Keratinocyte (primary cell): ENCODE data around the gene SLF2. TPM values are rescaled to one million over a fixed set of nuclear protein-coding genes. Genes with fewer than 3 reads are reported as not detected.

Experiments used
- DNase-seq: peaks from one replicate; pipeline ENCODE4 v3.0.0-alpha.2; 2011; ENCODE audit warnings: low read depth, missing footprints, low spot score
- FAIRE-seq: peaks from 2 replicates; lab custom pipeline; 2011; peaks lifted over from hg19 to GRCh38; lab: Jason Lieb, UNC
- H2AFZ ChIP-seq: 2 replicates; pipeline ENCODE4 v1.6.0; 2012; ENCODE audit warnings: low read length, control low read depth, inconsistent platforms; ENCODE audit not compliant: control insufficient read depth
- H3K27ac ChIP-seq: 2 replicates; pipeline ENCODE4 v1.5.1; 2011; ENCODE audit warnings: low read length; ENCODE audit not compliant: control insufficient read depth, insufficient read depth
- H3K27me3 ChIP-seq: 3 replicates; pipeline ENCODE4 v1.6.0; 2011; ENCODE audit warnings: low read length; ENCODE audit not compliant: control insufficient read depth, insufficient read depth; ENCODE audit errors: extremely low read depth
- H3K36me3 ChIP-seq, 2 experiments: 2 replicates in 1 of 2; 3 replicates in 1 of 2; pipeline ENCODE4 v1.5.1; 2011; ENCODE audit warnings: low read length in 2 of 2, mild to moderate bottlenecking in 1 of 2; ENCODE audit not compliant: control insufficient read depth in 2 of 2, insufficient read depth in 2 of 2; ENCODE audit errors: extremely low read depth in 1 of 2
- H3K4me1 ChIP-seq: 3 replicates; pipeline ENCODE4 v1.5.1; 2011; ENCODE audit warnings: low read length; ENCODE audit not compliant: control insufficient read depth, insufficient read depth; ENCODE audit errors: extremely low read depth
- H3K4me2 ChIP-seq: 3 replicates; pipeline ENCODE4 v1.6.0; 2011; ENCODE audit warnings: low read depth, low read length; ENCODE audit not compliant: control insufficient read depth, insufficient read depth; ENCODE audit errors: extremely low read depth
- H3K4me3 ChIP-seq, 3 experiments: fragments of 200-600 bp in 1 of 3; sonication (generic) in 1 of 3; 2 replicates in 2 of 3; 3 replicates in 1 of 3; pipeline ENCODE4 v1.5.1; 2011 to 2016; ENCODE audit warnings: low read length in 3 of 3, mild to moderate bottlenecking in 3 of 3, control low read depth in 2 of 3, inconsistent platforms in 1 of 3, low read depth in 1 of 3, mixed read lengths in 1 of 3, mixed run types in 1 of 3, moderate library complexity in 1 of 3; ENCODE audit not compliant: control insufficient read depth in 2 of 3, insufficient read depth in 2 of 3; ENCODE audit errors: extremely low read depth in 1 of 3
- H3K79me2 ChIP-seq: 2 replicates; pipeline ENCODE4 v1.6.0; 2012; ENCODE audit warnings: low read length; ENCODE audit not compliant: control insufficient read depth, insufficient read depth
- H3K9ac ChIP-seq: 3 replicates; pipeline ENCODE4 v1.6.0; 2011; ENCODE audit warnings: low read length; ENCODE audit not compliant: control insufficient read depth, insufficient read depth; ENCODE audit errors: extremely low read depth
- H3K9me1 ChIP-seq: 3 replicates; pipeline ENCODE4 v1.6.0; 2011; ENCODE audit warnings: low read length; ENCODE audit not compliant: control insufficient read depth, insufficient read depth; ENCODE audit errors: extremely low read depth
- H3K9me3 ChIP-seq: 2 replicates; pipeline ENCODE4 v1.5.1; 2012; ENCODE audit warnings: low read depth, low read length; ENCODE audit not compliant: control insufficient read depth
- H4K20me1 ChIP-seq: 3 replicates; pipeline ENCODE4 v1.6.0; 2011; ENCODE audit warnings: low read length; ENCODE audit not compliant: control insufficient read depth, insufficient read depth; ENCODE audit errors: extremely low read depth
- EZH2 ChIP-seq: IDR thresholded peaks from one replicate; pipeline ENCODE4 v1.6.1; 2012; ENCODE audit warnings: inconsistent platforms, mild to moderate bottlenecking, low read length, moderate library complexity
- dilution Hi-C: fragments of 300-500 bp; cut with MboI; formaldehyde crosslinking; loops from one replicate; pipeline ENCODE4 v1.7.0; 2020; ENCODE audit warnings: low sequenced_read_pairs; ENCODE audit not compliant: extremely low pct_ligation_motif_present
- polyA plus RNA-seq, 5 experiments: library from polyadenylated mRNA; depleted of rRNA in 3 of 5; stranded (reverse) in 3 of 5; stranded (forward) in 1 of 5; unstranded in 1 of 5; fragments of >200 nt; gene quantifications; 1 replicate in 1 of 5; 2 replicates in 3 of 5; 3 replicates in 1 of 5; pipeline versions ENCODE4 v1.2.1 to v1.2.3, GENCODE V29; 2011 to 2012; ENCODE audit warnings: missing spikeins in 2 of 5, low read depth in 1 of 5, low replicate concordance in 1 of 5
- TF ChIP-seq, protein P1 (sequence below), 3 experiments: IDR thresholded peaks in 1 of 3; conservative IDR thresholded peaks in 1 of 3; optimal IDR thresholded peaks in 1 of 3; 2 replicates in 2 of 3; 3 replicates in 1 of 3; pipeline versions ENCODE3 to v1.5.1; 2011; ENCODE audit warnings: low read length in 3 of 3, mild to moderate bottlenecking in 3 of 3, moderate library complexity in 2 of 3, control low read depth in 1 of 3, inconsistent platforms in 1 of 3; ENCODE audit not compliant: insufficient read depth in 2 of 3; ENCODE audit errors: extremely low read depth in 1 of 3

Gene SLF2
- polyA plus RNA-seq, 1 donor (not counting 4 experiments of a cell fraction or from before 2014, with no cell fraction given) = 7.1 TPM

DNA sequence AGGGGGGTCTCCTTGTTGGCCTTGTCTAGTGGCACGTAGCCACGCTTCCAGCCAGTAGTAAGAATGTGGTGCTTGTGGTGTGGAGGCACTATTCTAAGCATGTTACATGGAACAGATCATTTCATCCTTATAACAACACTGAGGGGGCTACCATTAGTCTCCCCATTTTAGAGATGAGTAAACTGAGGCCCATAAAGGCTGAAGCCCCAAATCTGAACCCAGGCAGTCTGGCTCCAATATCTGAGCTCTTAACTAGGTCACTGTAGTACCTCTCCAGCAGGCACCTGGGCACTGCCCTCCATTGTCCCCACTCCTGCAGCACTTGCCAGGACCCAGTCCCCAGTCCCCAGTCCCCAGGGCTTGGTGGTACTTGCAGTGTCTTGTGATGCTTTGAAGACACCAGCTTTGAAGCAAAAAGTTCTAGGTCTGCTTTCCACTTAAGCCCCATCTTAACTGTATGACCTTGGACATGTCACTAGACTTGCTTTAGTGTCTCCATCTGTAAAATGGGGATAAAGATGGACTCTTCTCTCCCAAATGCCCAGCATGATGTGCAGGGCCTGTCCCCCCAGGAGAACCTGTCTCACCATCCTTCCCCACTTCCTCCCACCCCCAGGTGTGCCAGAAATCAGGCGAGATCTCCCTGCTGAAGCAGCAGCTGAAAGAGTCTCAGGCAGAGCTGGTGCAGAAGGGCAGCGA, 93.3 kb downstream of the SLF2 start:
- dilution Hi-C loops = no loop called here

GRCh38 chr10:101006593-101007098, 93.9 kb downstream of the SLF2 start:
- TF ChIP-seq, protein P1, sequence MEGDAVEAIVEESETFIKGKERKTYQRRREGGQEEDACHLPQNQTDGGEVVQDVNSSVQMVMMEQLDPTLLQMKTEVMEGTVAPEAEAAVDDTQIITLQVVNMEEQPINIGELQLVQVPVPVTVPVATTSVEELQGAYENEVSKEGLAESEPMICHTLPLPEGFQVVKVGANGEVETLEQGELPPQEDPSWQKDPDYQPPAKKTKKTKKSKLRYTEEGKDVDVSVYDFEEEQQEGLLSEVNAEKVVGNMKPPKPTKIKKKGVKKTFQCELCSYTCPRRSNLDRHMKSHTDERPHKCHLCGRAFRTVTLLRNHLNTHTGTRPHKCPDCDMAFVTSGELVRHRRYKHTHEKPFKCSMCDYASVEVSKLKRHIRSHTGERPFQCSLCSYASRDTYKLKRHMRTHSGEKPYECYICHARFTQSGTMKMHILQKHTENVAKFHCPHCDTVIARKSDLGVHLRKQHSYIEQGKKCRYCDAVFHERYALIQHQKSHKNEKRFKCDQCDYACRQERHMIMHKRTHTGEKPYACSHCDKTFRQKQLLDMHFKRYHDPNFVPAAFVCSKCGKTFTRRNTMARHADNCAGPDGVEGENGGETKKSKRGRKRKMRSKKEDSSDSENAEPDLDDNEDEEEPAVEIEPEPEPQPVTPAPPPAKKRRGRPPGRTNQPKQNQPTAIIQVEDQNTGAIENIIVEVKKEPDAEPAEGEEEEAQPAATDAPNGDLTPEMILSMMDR (optimal IDR thresholded peaks at IDR 0.05 in 1 of 3, IDR thresholded peaks at IDR 0.05 in 1 of 3, conservative IDR thresholded peaks at IDR 0.05 in 1 of 3; ENCODE audit: extremely low read depth in 1 of 3, insufficient read depth in 2 of 3, low read length in 3 of 3) = no peak
- Histone ChIP-seq H3K36me3 (peaks cover 15 to 26% of the 10 kb centered on the region in 2 experiments), H3K27ac (no peak overlapping the region), H3K79me2 (peaks cover 10% of the 10 kb centered on the region), H3K4me3 (no peak overlapping the region), H3K9me1 (no peaks in the 10 kb centered on the region), H3K27me3 (no peaks in the 10 kb centered on the region), H2AFZ (no peak overlapping the region), H3K9me3 (no peaks in the 10 kb centered on the region), H3K4me1 (peaks cover 7% of the 10 kb centered on the region), H3K4me2 (no peak overlapping the region), H3K9ac (no peak overlapping the region), H4K20me1 (no peaks in the 10 kb centered on the region)
- no peak for DNase-seq
- FAIRE-seq = no peak
- dilution Hi-C loops = no loop called here

More for the DNA sequence above, 93.3 kb downstream of the SLF2 start:
- H3K9me1 ChIP-seq = no peaks in the 10 kb centered on the region
- no peak overlapping the region for H3K27ac ChIP-seq
- peaks cover 12% of the 10 kb centered on the region for H3K79me2 ChIP-seq
- no peaks in the 10 kb centered on the region for H3K9me3 ChIP-seq
- H3K4me2 ChIP-seq = no peak overlapping the region
- no peaks in the 10 kb centered on the region for H4K20me1 ChIP-seq
- H2AFZ ChIP-seq = no peak overlapping the region
- H3K4me1 ChIP-seq = peaks cover 7% of the 10 kb centered on the region
- H3K27me3 ChIP-seq = no peaks in the 10 kb centered on the region
- DNase-seq (no peak), FAIRE-seq (no peak)
- no peak overlapping the region for H3K9ac ChIP-seq
- no peak overlapping the region for H3K4me3 ChIP-seq
- H3K36me3 ChIP-seq = peaks cover 15 to 26% of the 10 kb centered on the region in 2 experiments
- TF ChIP-seq, protein P1 (optimal IDR thresholded peaks at IDR 0.05 in 1 of 3, IDR thresholded peaks at IDR 0.05 in 1 of 3, conservative IDR thresholded peaks at IDR 0.05 in 1 of 3; ENCODE audit: extremely low read depth in 1 of 3, insufficient read depth in 2 of 3, low read length in 3 of 3) = no peak
- no peak for TF ChIP-seq EZH2
